Endothelial cell (in vitro differentiated cells): ENCODE results near the gene GSN. TPM values are rescaled to one million over a fixed set of nuclear protein-coding genes. Genes with fewer than 3 reads are reported as not detected.
A peak's percentile ranks its signal among the peaks of the same experiment; 100 is the strongest.

Experiments used
- DNase-seq: peaks from one replicate; pipeline ENCODE4 v3.0.0; 2021; ENCODE audit warnings: low spot score
- H3K27ac Mint-ChIP-seq: one replicate; pipeline ENCODE4 v1.8.0; 2021; ENCODE audit warnings: mixed read lengths, inconsistent platforms; ENCODE audit not compliant: unreplicated experiment
- H3K27me3 Mint-ChIP-seq: one replicate; pipeline ENCODE4 v1.8.0; 2021; ENCODE audit warnings: mild to moderate bottlenecking, moderate library complexity, mixed read lengths, inconsistent platforms; ENCODE audit not compliant: unreplicated experiment
- H3K36me3 Mint-ChIP-seq: one replicate; pipeline ENCODE4 v1.8.0; 2021; ENCODE audit warnings: mild to moderate bottlenecking, low read depth, mixed read lengths, inconsistent platforms; ENCODE audit not compliant: unreplicated experiment
- H3K4me1 Mint-ChIP-seq: one replicate; pipeline ENCODE4 v1.8.0; 2021; ENCODE audit warnings: mild to moderate bottlenecking, mixed read lengths, inconsistent platforms; ENCODE audit not compliant: unreplicated experiment
- H3K4me3 Mint-ChIP-seq: one replicate; pipeline ENCODE4 v1.8.0; 2021; ENCODE audit warnings: mild to moderate bottlenecking, mixed read lengths, inconsistent platforms; ENCODE audit not compliant: unreplicated experiment
- H3K9me3 Mint-ChIP-seq: one replicate; pipeline ENCODE4 v1.8.0; 2021; ENCODE audit warnings: mixed read lengths, inconsistent platforms; ENCODE audit not compliant: unreplicated experiment
- CTCF ChIP-seq: fragments of 200-600 bp; sonication (generic); IDR thresholded peaks from one replicate; pipeline ENCODE4 v1.5.0; 2021; ENCODE audit warnings: antibody characterized with exemption; ENCODE audit not compliant: unreplicated experiment
- total RNA-seq: library from RNA; stranded (reverse); fragmentation: NEBNext Ultra II Directional; extraction: Animal tissue kit (Norgen Biotek cat#: 25700); gene quantifications from one replicate; pipeline ENCODE4 v1.2.1, GENCODE V29; 2021; ENCODE audit not compliant: unreplicated experiment

The GSN gene
- total RNA-seq, 1 donor from 2014 or later: 205 TPM

DNA sequence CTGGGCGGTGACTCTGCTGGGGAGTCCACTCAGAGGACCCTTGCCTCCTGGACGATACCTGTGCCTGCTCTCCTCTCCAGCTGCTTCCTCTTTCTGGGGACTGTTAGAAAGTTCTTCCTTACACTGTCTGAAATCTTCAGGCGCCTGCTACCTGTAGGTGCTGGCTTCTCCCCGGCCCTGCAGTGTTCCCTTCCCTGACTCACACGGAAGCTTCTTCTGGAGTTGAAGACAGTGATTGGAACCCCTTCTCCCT, 562 bp downstream of the GSN start:
- Mint-ChIP-seq H3K4me3 (peak overlapping the region; percentile 85), H3K36me3 (peaks cover 16% of the 10 kb centered on the region), H3K27ac (peak overlapping the region; percentile 30), H3K9me3 (no peaks in the 10 kb centered on the region), H3K4me1 (peaks cover 40% of the 10 kb centered on the region), H3K27me3 (peaks cover 7% of the 10 kb centered on the region)
- no peak for DNase-seq
- TF ChIP-seq CTCF: no peak

GRCh38 chr9:121268851-121269641, 1.1 kb downstream of the GSN start:
- H3K9me3 Mint-ChIP-seq: no peaks in the 10 kb centered on the region
- H3K4me3 Mint-ChIP-seq: peak overlapping the region; percentile 85
- no peak for DNase-seq
- H3K27ac Mint-ChIP-seq: peak overlapping the region; percentile 50
- H3K36me3 Mint-ChIP-seq: peaks cover 16% of the 10 kb centered on the region
- H3K4me1 Mint-ChIP-seq: peaks cover 40% of the 10 kb centered on the region
- H3K27me3 Mint-ChIP-seq: peaks cover 7% of the 10 kb centered on the region
- TF ChIP-seq CTCF: no peak

- DNase-seq: no peak
- no peak for TF ChIP-seq CTCF
- H3K4me3 Mint-ChIP-seq: peak overlapping the region; percentile 85
- peaks cover 45% of the 10 kb centered on the region for H3K4me1 Mint-ChIP-seq
- peak overlapping the region; percentile 50 for H3K27ac Mint-ChIP-seq
- H3K36me3 Mint-ChIP-seq: peaks cover 16% of the 10 kb centered on the region
- H3K9me3 Mint-ChIP-seq: no peaks in the 10 kb centered on the region
- H3K27me3 Mint-ChIP-seq: peaks cover 7% of the 10 kb centered on the region
Observed at GRCh38 chr9:121269642-121270254, 1.8 kb downstream of the GSN start.

- H3K4me3 Mint-ChIP-seq: no peak overlapping the region
- H3K9me3 Mint-ChIP-seq: no peaks in the 10 kb centered on the region
- peaks cover 7% of the 10 kb centered on the region for H3K36me3 Mint-ChIP-seq
- no peak overlapping the region for H3K27ac Mint-ChIP-seq
- no peak for DNase-seq
- TF ChIP-seq CTCF: no peak
- H3K4me1 Mint-ChIP-seq: peaks cover 40% of the 10 kb centered on the region
- peaks cover 3% of the 10 kb centered on the region for H3K27me3 Mint-ChIP-seq
Observed at GRCh38 chr9:121271368-121272341, 3.7 kb downstream of the GSN start.
